HG02759 (cell line): ENCODE data around the gene RORB.
"Not testable (repeated sequence)": the region's sequence is repeated elsewhere in the genome, so short reads cannot be mapped to it uniquely, and the experiment has no call there.

Source experiments
- ATAC-seq: cut with Tn5 transposase; IDR thresholded peaks from one replicate; pipeline ENCODE4 v1.9.1; 2021; ENCODE audit warnings: mild to moderate bottlenecking, moderate library complexity; ENCODE audit not compliant: unreplicated experiment

RORB gene

GRCh38 chr9:74512416-74512815 is 15.3 kb downstream of the RORB start:
- no peak for ATAC-seq

DNA sequence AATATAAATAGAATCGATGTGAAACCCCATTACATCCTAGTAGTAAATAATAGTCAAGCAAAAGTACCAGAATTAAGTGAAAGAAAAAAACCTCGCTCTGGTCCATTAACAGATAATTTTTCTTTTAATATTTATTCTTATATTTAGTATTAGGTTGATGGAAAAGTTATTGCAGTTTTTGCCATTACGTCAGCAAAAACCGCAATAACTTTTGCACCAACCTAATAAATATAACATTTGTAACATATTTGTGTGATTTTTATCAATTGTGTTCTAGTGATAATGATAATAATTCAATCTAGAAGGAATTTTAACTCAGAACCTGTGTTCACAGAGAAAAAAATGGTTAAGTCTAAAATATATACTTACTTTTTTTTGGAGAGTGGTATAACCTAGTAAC is 16.1 kb downstream of the RORB start:
- no peak for ATAC-seq

DNA sequence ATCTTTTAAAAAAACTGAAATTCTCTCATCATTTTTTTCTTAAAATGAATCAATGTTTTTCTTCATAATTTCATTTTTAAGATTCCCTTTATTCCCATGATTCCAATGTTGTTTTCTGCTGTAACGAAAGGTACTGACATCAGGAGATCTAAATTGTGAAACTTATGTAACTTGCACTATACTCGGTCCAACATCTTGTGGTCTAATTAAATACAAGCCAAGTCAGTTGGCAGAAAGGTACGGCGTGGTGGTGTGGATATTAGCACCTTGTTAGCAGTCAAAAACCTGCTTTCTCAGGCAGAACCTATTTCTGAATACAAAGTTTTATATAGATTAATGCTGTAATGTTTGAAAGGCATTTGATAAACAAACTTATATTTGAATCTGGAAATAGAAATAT is 20.1 kb downstream of the RORB start:
- no peak for ATAC-seq

DNA sequence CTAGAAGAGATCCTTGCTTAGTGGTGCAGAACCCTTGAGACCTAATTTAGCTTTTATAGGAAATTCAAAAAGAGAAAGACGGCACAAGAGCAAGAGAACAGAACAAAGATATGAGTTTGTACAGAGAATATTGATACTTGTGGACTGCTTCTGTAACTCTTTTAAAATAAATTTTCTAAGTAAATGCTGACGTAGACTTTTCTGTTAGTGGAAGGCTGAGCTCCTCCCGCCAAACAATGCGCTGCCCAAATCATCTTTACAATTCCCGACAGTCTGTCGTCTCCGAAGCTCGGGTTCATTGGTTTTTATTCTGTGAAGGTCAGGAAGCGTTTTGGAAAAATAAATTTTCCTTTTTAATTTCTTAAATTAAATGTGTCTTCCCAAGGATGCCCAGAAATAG is 22.3 kb downstream of the RORB start:
- no peak for ATAC-seq

- ATAC-seq = no peak
Observed at GRCh38 chr9:74521009-74521408, 23.9 kb downstream of the RORB start.

DNA sequence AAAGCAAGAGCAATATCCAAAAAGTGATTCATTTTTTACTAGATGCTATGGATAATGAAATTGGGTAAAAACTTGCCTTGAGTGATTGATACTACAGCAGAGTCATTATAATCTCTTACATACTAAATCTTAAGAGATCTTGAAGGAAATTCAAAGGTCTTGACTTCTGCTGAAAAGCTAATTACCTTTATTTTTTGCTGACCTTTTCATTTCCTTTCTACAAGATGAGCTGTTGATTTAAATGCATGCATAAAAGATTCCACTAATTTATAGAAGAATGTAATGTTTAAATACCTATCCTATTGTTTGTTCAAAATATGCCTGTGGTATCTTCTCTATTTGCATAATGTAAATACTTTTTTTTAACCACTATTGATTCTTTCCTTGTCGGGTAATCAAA is 27.2 kb downstream of the RORB start:
- ATAC-seq = no peak

GRCh38 chr9:74526215-74526614 is 29.1 kb downstream of the RORB start:
- no peak for ATAC-seq

DNA sequence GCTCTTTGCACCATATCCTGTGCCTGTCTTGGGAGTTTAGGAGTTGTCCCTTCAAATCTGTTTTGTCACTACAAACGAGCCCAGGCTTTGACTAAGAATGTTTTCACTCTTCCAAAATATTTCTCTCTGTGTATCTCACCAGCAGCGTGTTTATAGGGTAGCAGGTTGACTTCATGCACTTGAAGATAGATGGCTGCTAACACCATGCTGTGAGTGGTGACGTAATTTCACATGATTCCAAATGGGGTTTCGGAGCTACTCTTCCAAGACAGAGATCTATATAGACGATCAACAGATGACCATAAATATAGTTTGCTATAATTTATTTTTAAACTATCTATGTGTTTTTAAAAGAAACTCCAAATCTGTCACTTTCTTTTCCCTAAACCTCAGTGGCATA is 30.6 kb downstream of the RORB start:
- ATAC-seq = no peak

- ATAC-seq = no peak
Observed at GRCh38 chr9:74528207-74528606, 31.1 kb downstream of the RORB start.

GRCh38 chr9:74530458-74530857 is 33.3 kb downstream of the RORB start:
- not testable (repeated sequence) for ATAC-seq

GRCh38 chr9:74533253-74533652 is 36.1 kb downstream of the RORB start:
- no peak for ATAC-seq

GRCh38 chr9:74534841-74535240 is 37.7 kb downstream of the RORB start:
- no peak for ATAC-seq

DNA sequence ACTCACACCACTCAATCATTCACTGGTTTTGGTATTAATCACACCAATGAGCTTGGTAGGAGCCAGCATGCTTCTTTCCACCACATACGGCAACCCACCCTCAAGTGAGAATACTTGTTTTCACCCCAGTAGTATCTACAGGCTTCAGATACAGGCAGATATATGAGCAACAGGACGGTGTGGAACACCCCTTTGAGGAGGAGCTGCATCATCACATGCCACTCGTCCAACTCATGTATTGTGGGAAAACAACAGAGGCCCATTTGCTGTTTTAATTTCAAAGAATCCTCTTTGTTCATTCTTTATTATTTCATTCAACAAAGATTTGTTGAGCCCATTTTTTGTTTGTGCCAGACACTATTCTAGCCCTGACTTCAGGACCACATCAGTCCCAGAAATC is 46.0 kb downstream of the RORB start:
- no peak for ATAC-seq

DNA sequence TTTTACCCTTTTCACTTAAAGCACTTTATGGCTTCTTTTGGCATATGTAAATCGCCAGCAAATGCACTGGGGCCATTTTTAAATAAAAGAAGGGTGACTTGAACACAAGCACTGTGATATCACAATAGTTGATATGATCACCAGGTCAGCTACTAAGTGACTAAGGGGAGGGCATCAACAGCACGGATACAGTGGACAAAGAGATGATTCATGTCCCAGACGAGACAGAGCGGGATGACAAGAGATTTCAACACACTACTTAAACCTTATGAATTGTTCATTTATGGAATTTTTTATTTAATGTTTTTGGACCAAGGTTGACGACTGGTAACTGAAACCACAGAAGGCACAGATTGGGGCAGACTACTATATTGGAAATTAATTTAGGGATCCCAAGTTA is 54.1 kb downstream of the RORB start:
- ATAC-seq = no peak

DNA sequence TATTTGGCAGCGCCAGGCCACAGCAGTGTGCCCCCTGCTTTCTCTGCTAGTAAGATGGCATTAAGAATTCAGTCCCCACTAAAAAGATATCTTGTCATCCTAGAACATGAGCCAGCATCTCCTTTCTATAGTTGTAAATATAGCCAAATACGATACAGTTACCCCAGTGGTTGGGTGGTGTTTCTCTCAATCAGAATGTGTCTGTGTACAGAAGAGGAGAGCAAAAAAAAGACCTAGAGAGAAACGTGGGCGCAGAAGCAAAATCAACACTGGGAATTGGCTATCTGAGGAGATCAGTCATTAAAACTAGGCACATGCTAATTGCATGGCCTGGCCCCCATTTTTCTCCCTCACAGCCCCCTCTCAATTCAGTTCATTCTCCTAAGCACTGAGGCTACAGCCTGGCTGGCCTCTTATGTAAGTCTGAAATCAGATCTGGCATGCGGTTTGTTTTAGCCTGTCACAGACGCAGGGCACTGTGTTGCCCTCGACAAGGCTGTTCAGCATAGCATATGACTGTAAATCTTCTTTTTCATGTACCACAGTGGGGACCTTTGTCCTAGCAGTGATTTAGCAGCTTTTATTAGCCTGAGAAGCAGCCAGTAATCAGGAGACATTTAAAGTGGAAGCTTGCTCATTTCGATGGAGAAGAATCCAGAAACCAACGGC is 57.8 kb downstream of the RORB start:
- ATAC-seq = no peak

- no peak for ATAC-seq
Observed at GRCh38 chr9:74555565-74555964, 58.4 kb downstream of the RORB start.

DNA sequence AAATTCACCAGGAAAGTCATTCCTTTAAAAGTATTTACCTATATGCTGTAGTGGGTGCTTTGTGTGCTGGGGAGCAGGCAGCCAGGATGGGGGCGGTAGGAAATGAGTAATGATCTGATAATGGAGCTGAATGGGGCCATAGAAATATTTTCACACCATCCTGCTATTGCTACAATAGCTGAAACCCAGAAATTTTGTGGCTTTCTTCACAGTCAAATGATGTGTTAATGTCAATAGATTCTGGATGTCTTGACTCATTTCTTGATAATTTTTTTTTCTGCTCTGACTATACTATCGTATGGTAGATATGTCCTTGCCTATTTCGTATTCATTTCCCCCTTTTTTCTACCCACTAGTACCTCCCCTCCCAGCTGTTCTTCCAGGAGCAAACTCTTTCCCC is 59.5 kb downstream of the RORB start:
- peak; percentile 69 for ATAC-seq

DNA sequence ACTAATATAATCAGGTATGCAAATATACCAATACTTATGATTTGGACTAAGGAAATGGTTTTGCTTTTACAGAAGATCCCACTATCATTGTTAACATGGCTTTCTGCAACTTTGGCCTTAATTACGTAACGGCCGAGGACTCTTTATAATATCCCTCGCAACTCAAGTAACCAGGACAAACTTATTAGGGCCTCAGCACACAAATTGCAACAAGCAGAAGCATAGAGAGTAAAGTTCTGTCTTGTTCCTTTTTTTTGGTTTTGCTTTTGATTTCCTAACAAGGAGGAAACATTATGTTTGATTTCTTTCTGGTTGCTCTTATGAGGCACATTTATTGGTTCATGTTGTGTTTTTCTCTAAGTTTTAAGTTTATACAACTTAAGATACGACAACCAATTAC is 60.4 kb downstream of the RORB start:
- ATAC-seq = no peak

- no peak for ATAC-seq
Observed at GRCh38 chr9:74562611-74563010, 65.5 kb downstream of the RORB start.

DNA sequence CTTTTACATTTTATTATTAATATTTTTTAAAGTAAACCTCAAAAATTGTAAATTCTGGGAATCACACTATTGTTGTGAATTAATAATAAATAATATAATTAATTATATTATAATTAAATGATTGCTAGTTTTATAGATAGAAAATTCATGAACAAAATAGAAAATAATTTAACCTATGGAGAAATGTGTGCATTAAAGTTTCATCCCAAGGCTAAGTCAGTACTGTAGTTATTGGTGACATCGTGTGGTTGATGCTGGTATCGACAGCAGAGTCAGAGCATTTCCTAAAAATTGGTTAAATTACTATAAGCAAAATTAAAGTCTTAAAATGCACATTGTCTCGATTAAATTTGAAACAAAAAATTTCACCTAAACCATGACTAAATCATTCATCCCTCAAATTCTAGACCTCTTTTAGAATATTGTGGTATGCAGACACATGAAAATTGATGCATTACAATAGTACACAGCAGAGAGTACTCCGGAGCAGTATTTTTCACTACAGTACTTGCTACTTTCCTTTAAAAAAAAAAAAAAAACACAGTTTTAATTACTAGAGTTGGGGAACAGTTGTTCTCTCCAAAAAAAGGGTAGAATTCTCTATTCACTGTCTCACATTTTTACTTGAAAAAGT is 73.9 kb downstream of the RORB start:
- no peak for ATAC-seq

- peak; percentile 56 for ATAC-seq
Observed at GRCh38 chr9:74573640-74574191, 76.6 kb downstream of the RORB start.

GRCh38 chr9:74576176-74576575 is 79.0 kb downstream of the RORB start:
- ATAC-seq = no peak

- no peak for ATAC-seq
Observed at GRCh38 chr9:74577956-74578355, 80.8 kb downstream of the RORB start.
